Measurements from ENCODE around the gene AVEN.

AVEN gene

GRCh38 chr15:34079904-34080303 is 40.9 kb upstream of the AVEN start:
- no peaks in the 10 kb centered on the region for H4K20me1 ChIP-seq (ENCODE audit: insufficient read depth, low read length)
- H3K9ac ChIP-seq (ENCODE audit: low read length) = no peak overlapping the region

GRCh38 chr15:34078900-34079299 is 39.9 kb upstream of the AVEN start:
- H3K9me2 ChIP-seq (ENCODE audit: low read depth, low read length) = no peaks in the 10 kb centered on the region
- no peak overlapping the region for H3K9ac ChIP-seq (ENCODE audit: low read length)
- no peaks in the 10 kb centered on the region for H3K27me3 ChIP-seq (ENCODE audit: insufficient read depth, low read length)
- no peak overlapping the region for H3K27ac ChIP-seq (ENCODE audit: low read depth, low read length, poor library complexity, severe bottlenecking)
- no peaks in the 10 kb centered on the region for H3K4me1 ChIP-seq (ENCODE audit: insufficient read depth, low read length, severe bottlenecking)
- peaks cover 6% of the 10 kb centered on the region; the same call in 1 of the 2 replicates for H3K36me3 ChIP-seq (ENCODE audit: insufficient read depth, low read length)
- no peak overlapping the region for H2AFZ ChIP-seq (ENCODE audit: low read length)
- H4K20me1 ChIP-seq (ENCODE audit: insufficient read depth, low read length) = no peaks in the 10 kb centered on the region
- H3K9me3 ChIP-seq (ENCODE audit: low read length) = no peaks in the 10 kb centered on the region
- H3K79me2 ChIP-seq (ENCODE audit: insufficient read depth, low read length) = no peaks in the 10 kb centered on the region
- no peak overlapping the region for H3K4me2 ChIP-seq (ENCODE audit: low read length)
- H3F3A ChIP-seq (ENCODE audit: insufficient read depth, low read length) = no peaks in the 10 kb centered on the region
- H3K4me3 ChIP-seq (ENCODE audit: low read depth, low read length, poor library complexity, severe bottlenecking) = no peak overlapping the region
- no peak for TF ChIP-seq EZH2 (IDR thresholded peaks at IDR 0.05; ENCODE audit: borderline replicate concordance, low read length)
- TF ChIP-seq CTCF (IDR thresholded peaks at IDR 0.05; ENCODE audit: low read length) = no peak

More at GRCh38 chr15:34079904-34080303, 40.9 kb upstream of the AVEN start:
- H3K27ac ChIP-seq (ENCODE audit: low read depth, low read length, poor library complexity, severe bottlenecking) = no peak overlapping the region
- H2AFZ ChIP-seq (ENCODE audit: low read length) = no peak overlapping the region
- no peaks in the 10 kb centered on the region for H3K9me2 ChIP-seq (ENCODE audit: low read depth, low read length)
- H3K4me3 ChIP-seq (ENCODE audit: low read depth, low read length, poor library complexity, severe bottlenecking) = no peak overlapping the region
- H3K9me3 ChIP-seq (ENCODE audit: low read length) = no peaks in the 10 kb centered on the region
- TF ChIP-seq EZH2 (IDR thresholded peaks at IDR 0.05; ENCODE audit: borderline replicate concordance, low read length) = no peak
- TF ChIP-seq CTCF (IDR thresholded peaks at IDR 0.05; ENCODE audit: low read length) = no peak
- H3F3A ChIP-seq (ENCODE audit: insufficient read depth, low read length) = no peaks in the 10 kb centered on the region
- H3K36me3 ChIP-seq (ENCODE audit: insufficient read depth, low read length) = peaks cover 13% of the 10 kb centered on the region
- no peak overlapping the region for H3K4me2 ChIP-seq (ENCODE audit: low read length)
- H3K27me3 ChIP-seq (ENCODE audit: insufficient read depth, low read length) = no peaks in the 10 kb centered on the region
- no peaks in the 10 kb centered on the region for H3K4me1 ChIP-seq (ENCODE audit: insufficient read depth, low read length, severe bottlenecking)
- H3K79me2 ChIP-seq (ENCODE audit: insufficient read depth, low read length) = no peaks in the 10 kb centered on the region

GRCh38 chr15:34076785-34077184 is 37.8 kb upstream of the AVEN start:
- H4K20me1 ChIP-seq (ENCODE audit: insufficient read depth, low read length) = no peaks in the 10 kb centered on the region
- no peaks in the 10 kb centered on the region for H3F3A ChIP-seq (ENCODE audit: insufficient read depth, low read length)
- no peak overlapping the region for H3K4me3 ChIP-seq (ENCODE audit: low read depth, low read length, poor library complexity, severe bottlenecking)
- TF ChIP-seq EZH2 (IDR thresholded peaks at IDR 0.05; ENCODE audit: borderline replicate concordance, low read length) = no peak
- TF ChIP-seq CTCF (IDR thresholded peaks at IDR 0.05; ENCODE audit: low read length) = no peak
- no peaks in the 10 kb centered on the region for H3K9me2 ChIP-seq (ENCODE audit: low read depth, low read length)
- no peaks in the 10 kb centered on the region for H3K79me2 ChIP-seq (ENCODE audit: insufficient read depth, low read length)
- H3K4me2 ChIP-seq (ENCODE audit: low read length) = no peak overlapping the region
- H3K27ac ChIP-seq (ENCODE audit: low read depth, low read length, poor library complexity, severe bottlenecking) = no peak overlapping the region
- no peaks in the 10 kb centered on the region for H3K36me3 ChIP-seq (ENCODE audit: insufficient read depth, low read length)
- H3K4me1 ChIP-seq (ENCODE audit: insufficient read depth, low read length, severe bottlenecking) = no peaks in the 10 kb centered on the region
- H2AFZ ChIP-seq (ENCODE audit: low read length) = no peak overlapping the region
- no peaks in the 10 kb centered on the region for H3K27me3 ChIP-seq (ENCODE audit: insufficient read depth, low read length)
- no peaks in the 10 kb centered on the region for H3K9me3 ChIP-seq (ENCODE audit: low read length)
- H3K9ac ChIP-seq (ENCODE audit: low read length) = no peak overlapping the region

Data from OCI-LY1 (cell line).